Brain microvascular endothelial cell (primary cell): ENCODE data around the gene LAMTOR5.
"Not testable (repeated sequence)": the region's sequence is repeated elsewhere in the genome, so short reads cannot be mapped to it uniquely, and the experiment has no call there.

Experiments
- DNase-seq: peaks from one replicate; pipeline ENCODE4 v3.0.0-alpha.2; 2020
- H3K27ac ChIP-seq: fragments of 250-450 bp; sonication (Bioruptor Pico); 2 replicates; pipeline ENCODE4 v1.5.1; 2020; ENCODE audit warnings: mild to moderate bottlenecking, moderate library complexity
- H3K27me3 ChIP-seq: fragments of 250-450 bp; sonication (Bioruptor Pico); replicated peaks from 2 replicates; pipeline ENCODE4 v1.5.1; 2020; ENCODE audit warnings: mild to moderate bottlenecking
- H3K36me3 ChIP-seq: fragments of 250-450 bp; sonication (Bioruptor Pico); replicated peaks from 2 replicates; pipeline ENCODE4 v1.5.1; 2020; ENCODE audit warnings: mild to moderate bottlenecking
- H3K4me3 ChIP-seq: 2 replicates; pipeline ENCODE4 v1.5.1; 2011; ENCODE audit warnings: low read depth, mild to moderate bottlenecking, control low read depth, low read length, moderate library complexity
- in situ Hi-C: cut with HindIII; loops from 2 replicates; pipeline ENCODE4 v1.10.0; 2017; ENCODE audit warnings: low sequenced_read_pairs, low pct_ligation_motif_present
- TF ChIP-seq, protein P1 (sequence below): IDR thresholded peaks from 2 replicates; pipeline ENCODE4 v1.5.1; 2011; ENCODE audit warnings: low read depth, mild to moderate bottlenecking, moderate library complexity, low read length, control low read depth, inconsistent platforms; ENCODE audit errors: missing control alignments

The LAMTOR5 gene

DNA sequence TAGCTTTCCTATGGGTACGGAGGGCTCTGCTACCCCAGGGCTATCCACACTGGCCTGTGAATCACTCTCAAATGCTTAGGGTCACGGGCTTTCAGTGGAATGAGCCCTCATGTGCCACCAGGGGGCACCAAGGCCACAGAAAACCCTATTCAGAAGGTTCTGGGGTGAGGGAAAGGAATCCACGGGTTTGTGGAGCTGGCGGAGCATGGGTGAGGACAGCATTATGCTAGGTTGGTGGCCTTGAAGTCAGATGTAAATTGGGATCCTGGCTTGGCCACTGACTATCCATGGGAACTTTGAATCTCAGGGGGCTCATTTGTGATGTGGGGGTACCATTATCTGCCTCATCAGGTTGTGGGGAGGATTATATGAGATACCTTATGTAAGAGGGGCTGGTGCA, 5.1 kb upstream of the LAMTOR5 start:
- H3K27me3 ChIP-seq = peaks cover 5% of the 10 kb centered on the region
- no peak overlapping the region for H3K4me3 ChIP-seq
- in situ Hi-C loops = no loop called here
- TF ChIP-seq, protein P1, sequence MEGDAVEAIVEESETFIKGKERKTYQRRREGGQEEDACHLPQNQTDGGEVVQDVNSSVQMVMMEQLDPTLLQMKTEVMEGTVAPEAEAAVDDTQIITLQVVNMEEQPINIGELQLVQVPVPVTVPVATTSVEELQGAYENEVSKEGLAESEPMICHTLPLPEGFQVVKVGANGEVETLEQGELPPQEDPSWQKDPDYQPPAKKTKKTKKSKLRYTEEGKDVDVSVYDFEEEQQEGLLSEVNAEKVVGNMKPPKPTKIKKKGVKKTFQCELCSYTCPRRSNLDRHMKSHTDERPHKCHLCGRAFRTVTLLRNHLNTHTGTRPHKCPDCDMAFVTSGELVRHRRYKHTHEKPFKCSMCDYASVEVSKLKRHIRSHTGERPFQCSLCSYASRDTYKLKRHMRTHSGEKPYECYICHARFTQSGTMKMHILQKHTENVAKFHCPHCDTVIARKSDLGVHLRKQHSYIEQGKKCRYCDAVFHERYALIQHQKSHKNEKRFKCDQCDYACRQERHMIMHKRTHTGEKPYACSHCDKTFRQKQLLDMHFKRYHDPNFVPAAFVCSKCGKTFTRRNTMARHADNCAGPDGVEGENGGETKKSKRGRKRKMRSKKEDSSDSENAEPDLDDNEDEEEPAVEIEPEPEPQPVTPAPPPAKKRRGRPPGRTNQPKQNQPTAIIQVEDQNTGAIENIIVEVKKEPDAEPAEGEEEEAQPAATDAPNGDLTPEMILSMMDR = peak; percentile 84
- H3K36me3 ChIP-seq = no peaks in the 10 kb centered on the region
- no peak overlapping the region for H3K27ac ChIP-seq
- DNase-seq = peak; percentile 55

DNA sequence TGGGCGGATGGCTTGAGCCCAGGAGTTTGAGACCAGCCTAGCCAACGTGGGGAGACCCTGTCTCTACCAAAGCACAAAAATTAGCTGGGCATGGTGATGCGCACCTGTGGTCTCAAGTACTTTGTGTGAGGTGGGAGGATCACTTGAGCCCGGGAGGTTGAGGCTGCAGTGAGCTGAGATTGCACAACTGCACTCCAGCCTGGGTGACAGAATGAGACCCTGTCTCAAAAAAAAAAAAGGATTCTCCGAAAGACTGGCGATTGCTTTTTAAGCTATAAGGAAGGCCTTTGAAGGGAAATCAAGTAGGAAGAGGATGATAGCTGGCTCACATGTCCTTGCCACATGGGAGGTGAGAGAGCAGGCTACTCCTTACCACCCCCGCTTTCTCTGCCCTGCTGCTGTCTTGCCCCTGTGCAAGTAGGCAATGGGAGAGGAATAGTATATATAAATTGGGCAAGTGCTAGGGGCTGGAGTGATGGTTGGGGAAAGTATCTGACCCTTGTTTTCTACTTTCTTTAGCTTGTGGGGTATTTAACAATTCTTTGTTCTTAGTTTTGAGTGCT, 3.8 kb upstream of the LAMTOR5 start:
- in situ Hi-C loops = no loop called here
- no peak overlapping the region for H3K4me3 ChIP-seq

DNA sequence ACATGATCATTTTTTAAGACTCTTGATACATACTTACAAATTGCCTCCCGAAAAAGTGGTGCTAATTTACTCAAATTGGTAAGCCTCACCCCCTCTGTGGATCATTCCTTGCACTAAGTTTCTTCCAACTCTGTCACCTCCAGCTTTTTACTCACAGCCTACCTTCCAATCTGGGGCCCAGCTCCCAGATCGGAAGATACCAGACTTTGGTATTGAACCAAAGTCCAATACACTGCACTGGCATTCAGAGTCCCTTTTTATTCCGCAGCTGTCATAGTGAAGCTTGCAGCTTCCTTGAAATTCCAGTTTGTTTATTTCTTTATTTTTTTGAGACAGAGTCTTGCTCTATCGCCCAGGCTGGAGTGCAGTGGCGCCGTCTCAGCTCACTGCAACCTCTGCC, 1.8 kb upstream of the LAMTOR5 start:
- Histone ChIP-seq H3K27me3 (no peaks in the 10 kb centered on the region), H3K27ac (no peak overlapping the region), H3K4me3 (no peak overlapping the region), H3K36me3 (peaks cover 6% of the 10 kb centered on the region)
- in situ Hi-C loops = no loop called here
- DNase-seq = no peak
- TF ChIP-seq, protein P1 = no peak

More for the DNA sequence above, 3.8 kb upstream of the LAMTOR5 start:
- H3K36me3 ChIP-seq = no peaks in the 10 kb centered on the region
- DNase-seq = no peak
- H3K27me3 ChIP-seq = peaks cover 2% of the 10 kb centered on the region
- no peak overlapping the region for H3K27ac ChIP-seq
- TF ChIP-seq, protein P1 = no peak

DNA sequence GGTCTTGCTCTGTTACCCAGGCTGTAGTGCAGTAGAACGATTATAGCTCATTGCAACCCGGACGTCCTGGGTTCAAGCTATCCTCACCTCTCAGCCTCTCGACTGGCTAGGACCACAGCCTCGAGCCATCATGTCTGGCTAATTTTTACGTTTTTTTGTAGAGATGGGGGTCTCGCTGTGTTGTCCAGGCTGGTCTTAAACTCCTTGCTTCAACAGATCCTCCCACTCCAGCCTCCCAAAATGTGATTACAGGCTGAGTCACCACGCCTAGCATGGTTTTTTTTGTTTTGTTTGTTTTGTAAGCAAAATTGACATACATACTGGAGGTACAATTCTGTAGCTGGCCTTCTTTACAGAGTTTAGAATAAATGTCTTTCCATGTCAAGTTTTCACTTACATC, 994 bp upstream of the LAMTOR5 start:
- no peak overlapping the region for H3K4me3 ChIP-seq

DNA sequence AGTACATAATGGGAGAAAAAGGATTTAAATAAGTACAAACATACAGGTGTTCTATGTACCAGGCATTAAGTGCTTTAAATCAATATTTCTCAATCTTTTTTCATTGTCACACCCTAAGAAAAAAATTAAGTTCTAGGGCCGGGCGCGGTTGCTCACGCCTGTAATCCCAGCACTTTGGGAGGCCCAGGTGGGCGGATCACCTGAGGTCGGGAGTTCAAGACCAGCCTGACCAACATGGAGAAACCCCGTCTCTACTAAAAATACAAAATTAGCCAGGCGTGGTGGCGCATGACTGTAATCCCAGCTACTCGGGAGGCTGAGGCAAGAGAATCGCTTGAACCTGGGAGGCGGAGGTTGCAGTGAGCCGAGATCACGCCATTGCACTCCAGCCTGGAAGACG, 1.1 kb downstream of the LAMTOR5 start:
- in situ Hi-C loops, H3K27me3 ChIP-seq, DNase-seq, H3K27ac ChIP-seq: not testable (repeated sequence)
- Histone ChIP-seq H3K4me3 (peak overlapping the region; percentile 99), H3K36me3 (peaks cover 30% of the 10 kb centered on the region)

More for the DNA sequence above, 994 bp upstream of the LAMTOR5 start:
- TF ChIP-seq, protein P1 = no peak
- in situ Hi-C loops = no loop called here
- DNase-seq = no peak
- Histone ChIP-seq H3K27ac (no peak overlapping the region), H3K36me3 (peaks cover 12% of the 10 kb centered on the region), H3K27me3 (no peaks in the 10 kb centered on the region)

DNA sequence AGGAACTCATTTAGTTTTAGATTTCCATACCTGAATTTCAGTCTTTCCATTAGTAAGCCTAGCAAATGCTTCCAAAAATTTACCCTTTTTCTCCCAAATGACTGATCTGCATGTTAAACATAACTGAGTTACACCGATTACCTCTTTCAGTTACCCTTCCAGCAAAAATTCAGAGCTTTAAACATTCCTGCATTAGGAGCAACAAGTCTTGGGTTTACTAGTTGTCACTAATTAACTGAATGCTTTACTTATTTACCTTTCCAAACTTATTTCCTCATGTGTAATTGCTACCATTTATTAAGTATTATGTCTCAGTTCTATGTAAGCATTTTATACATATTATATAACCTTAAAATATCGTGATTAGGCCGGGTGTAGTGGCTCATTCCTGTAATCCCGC, 3.1 kb downstream of the LAMTOR5 start:
- no peak for DNase-seq
- in situ Hi-C loops = no loop called here
- peaks cover 47% of the 10 kb centered on the region for H3K36me3 ChIP-seq
- no peaks in the 10 kb centered on the region for H3K27me3 ChIP-seq
- no peak overlapping the region for H3K27ac ChIP-seq
- H3K4me3 ChIP-seq = no peak overlapping the region
- TF ChIP-seq, protein P1 = no peak
